M059J (cell line): ENCODE measurements around the gene ZNF143. TPM values are rescaled to one million over a fixed set of nuclear protein-coding genes. Genes with fewer than 3 reads are reported as not detected.
A peak's percentile ranks its signal among the peaks of the same experiment; 100 is the strongest.

Source experiments
- DNase-seq: peaks from one replicate; pipeline ENCODE4 v3.0.0-alpha.2; 2012; ENCODE audit warnings: low read depth
- total RNA-seq: library from RNA; depleted of rRNA; stranded (reverse); fragments of >200 nt; shearing (Covaris generic); gene quantifications from 2 replicates; pipeline ENCODE4 v1.2.3, GENCODE V29; 2014; rRNA removed

ZNF143 gene
- total RNA-seq, 1 experiment from 2014 or later, result 18.3 TPM

DNA sequence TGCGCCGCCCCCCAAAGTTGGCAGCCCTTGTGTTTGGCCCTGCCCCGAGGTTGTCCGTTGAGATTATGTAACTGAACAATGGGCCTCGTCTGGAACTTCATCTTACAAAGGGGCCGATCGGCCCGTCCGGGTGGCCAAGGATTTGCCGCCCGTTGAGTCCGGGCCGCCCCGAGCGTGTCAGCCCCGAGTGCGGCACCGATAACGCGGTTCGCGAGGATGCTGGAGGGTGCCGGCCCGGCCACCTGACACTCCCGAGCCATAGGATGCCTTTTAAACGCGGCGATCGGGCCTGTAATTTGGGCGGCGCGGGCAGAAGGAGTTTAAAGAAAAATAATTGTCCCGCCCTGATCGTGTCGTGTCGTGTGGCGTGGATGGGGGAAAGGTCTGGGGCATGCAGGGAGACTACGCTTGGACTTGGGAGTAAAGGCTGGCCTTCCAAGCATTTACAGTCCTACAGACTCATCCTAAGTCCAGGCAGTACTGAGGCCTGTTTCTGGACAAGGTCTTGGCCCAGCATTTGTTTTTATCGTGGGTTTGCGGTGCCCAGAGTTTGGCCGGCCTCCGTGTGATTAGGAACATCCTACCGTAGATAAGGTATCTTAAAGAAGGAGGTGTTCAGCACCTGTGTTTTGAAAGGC, 113.9 kb downstream of the ZNF143 start:
- DNase-seq, result peak; percentile 32

GRCh38 chr11:9575260-9576240, 114.7 kb downstream of the ZNF143 start:
- DNase-seq, result peak; percentile 93

DNA sequence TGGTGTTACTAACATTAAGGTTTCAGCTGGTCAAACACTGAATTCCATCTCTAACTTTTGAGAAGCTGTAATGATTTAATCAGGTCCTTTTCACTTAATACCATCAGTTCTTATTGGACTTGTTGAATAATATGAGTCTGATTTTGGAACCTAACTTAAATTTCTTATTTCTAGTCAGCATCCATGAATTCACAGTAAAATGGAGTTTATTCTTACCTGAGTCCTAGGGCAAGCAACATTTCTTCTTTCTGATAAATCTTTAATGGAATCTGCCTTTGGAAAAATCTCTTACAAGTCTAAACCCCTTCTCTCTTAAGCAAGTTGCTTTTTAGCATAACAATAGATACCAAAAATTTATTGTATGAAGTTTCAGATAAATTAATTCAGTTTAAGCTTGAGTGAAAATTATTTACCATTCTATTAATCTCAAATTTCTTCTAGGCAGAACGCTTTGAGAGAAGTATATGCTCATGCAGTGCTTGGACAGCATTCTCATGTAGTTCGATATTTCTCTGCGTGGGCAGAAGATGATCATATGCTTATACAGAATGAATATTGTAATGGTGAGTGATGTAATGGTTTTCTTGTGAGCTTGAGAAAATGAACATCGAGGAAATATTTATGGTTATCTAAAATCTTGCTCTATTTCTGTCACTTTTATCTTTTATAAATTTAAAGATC, 116.0 kb downstream of the ZNF143 start:
- no peak for DNase-seq

GRCh38 chr11:9577556-9577955, 116.7 kb downstream of the ZNF143 start:
- no peak for DNase-seq

Other genes starting within 250 kb of the ZNF143 start
- gene DENND5A, start 195.7 kb upstream of the ZNF143 start, total RNA-seq, result 62.5 and 71.1 TPM in 2 replicates
- gene TMEM41B, start 146.4 kb upstream of the ZNF143 start, total RNA-seq, result 84.6 and 108 TPM in 2 replicates
- 85.6 and 108 TPM in 2 replicates for gene IPO7, start 76.4 kb upstream of the ZNF143 start, total RNA-seq
- 72.7 and 74.8 TPM in 2 replicates for gene WEE1, start 112.7 kb downstream of the ZNF143 start, total RNA-seq
- 22.4 and 31.9 TPM in 2 replicates for gene SWAP70, start 203.1 kb downstream of the ZNF143 start, total RNA-seq